Measurements from ENCODE around the gene PIEZO2.

GRCh38 chr18:11055721-11056120 is 93.6 kb downstream of the PIEZO2 start:
- no peak for TF ChIP-seq CTCF (IDR thresholded peaks at IDR 0.05 in 8 of 11, conservative IDR thresholded peaks at IDR 0.05 in 3 of 11)
- no peak for TF ChIP-seq POLR2AphosphoS5 (IDR thresholded peaks at IDR 0.05)
- no peak for TF ChIP-seq POLR2A (IDR thresholded peaks at IDR 0.05)

Data from spleen (tissue), 7 donors.